ENCODE data around the gene PYGM.

Gene PYGM

GRCh38 chr11:64724863-64725532 is 34.8 kb downstream of the PYGM start:
- H3K4me3 ChIP-seq (ENCODE audit: low read depth, low read length): no peak overlapping the region
- in situ Hi-C loops (cut with HindIII; ENCODE audit: low sequenced_read_pairs): no loop called here
- no peak for TF ChIP-seq CTCF (IDR thresholded peaks at IDR 0.05; ENCODE audit: low read depth, low read length)
- no peak for DNase-seq (ENCODE audit: low read depth, low spot score)

DNA sequence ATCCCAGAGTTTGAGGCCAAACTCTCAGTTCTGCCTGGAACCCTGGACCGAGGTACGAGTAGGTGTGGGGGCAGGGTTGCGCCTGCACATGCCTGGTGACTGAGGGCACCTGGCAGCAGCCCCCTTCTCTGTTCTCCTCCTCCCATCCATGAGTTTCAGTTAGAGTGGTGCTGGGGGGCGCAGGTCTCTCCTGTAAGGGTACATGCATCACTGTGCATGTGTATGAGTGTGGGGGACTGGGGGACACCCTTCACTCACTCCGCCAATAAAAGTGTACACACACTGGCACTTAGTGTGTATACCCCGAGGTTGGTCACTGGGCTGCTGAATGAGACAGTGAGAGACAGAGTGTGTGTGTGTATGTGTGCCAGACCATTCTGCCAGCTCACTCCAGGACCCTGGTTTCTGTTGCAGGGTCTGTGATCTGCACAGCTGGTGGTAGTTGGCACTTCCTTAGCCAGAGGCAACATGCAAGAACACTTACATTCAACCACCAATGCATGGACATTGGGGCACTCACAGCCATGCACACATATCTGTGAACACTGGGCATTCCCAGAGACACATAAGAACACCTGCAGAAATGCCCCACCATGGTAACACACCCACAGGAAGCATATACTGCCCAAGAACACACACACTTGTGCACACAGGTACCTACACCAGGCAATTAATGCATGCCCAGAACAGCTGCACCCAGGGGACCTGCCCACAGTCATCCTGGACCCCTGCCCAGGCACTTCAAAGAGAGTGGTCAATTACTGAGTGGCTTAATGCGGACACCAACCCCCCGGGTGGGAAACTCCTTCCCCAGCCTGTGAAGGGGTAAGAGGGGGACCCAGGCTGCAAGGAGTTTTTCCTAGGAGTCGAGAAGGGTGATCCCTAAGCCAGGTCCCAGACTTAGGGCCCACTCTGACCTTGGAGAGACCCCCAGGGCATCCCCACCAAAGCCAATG is 35.6 kb downstream of the PYGM start:
- H3K4me3 ChIP-seq (ENCODE audit: low read depth, low read length): no peak overlapping the region
- no peak for TF ChIP-seq CTCF (IDR thresholded peaks at IDR 0.05; ENCODE audit: low read depth, low read length)
- DNase-seq (ENCODE audit: low read depth, low spot score): no peak
- in situ Hi-C loops (cut with HindIII; ENCODE audit: low sequenced_read_pairs): no loop called here

- TF ChIP-seq CTCF (IDR thresholded peaks at IDR 0.05; ENCODE audit: low read depth, low read length): peak; percentile 97
- H3K4me3 ChIP-seq (ENCODE audit: low read depth, low read length): peak within 1 kb of the TSS; percentile 53
- peak; percentile 81 for DNase-seq (ENCODE audit: low read depth, low spot score)
- in situ Hi-C loops (cut with HindIII; ENCODE audit: low sequenced_read_pairs): no loop called here
Observed at GRCh38 chr11:64723117-64723906, 36.5 kb downstream of the PYGM start, which contains the start of gene NRXN2. NRXN2 (minus strand) TSS chr11:64723197; CDS start chr11:64713699, 9,498 bp downstream.

DNA sequence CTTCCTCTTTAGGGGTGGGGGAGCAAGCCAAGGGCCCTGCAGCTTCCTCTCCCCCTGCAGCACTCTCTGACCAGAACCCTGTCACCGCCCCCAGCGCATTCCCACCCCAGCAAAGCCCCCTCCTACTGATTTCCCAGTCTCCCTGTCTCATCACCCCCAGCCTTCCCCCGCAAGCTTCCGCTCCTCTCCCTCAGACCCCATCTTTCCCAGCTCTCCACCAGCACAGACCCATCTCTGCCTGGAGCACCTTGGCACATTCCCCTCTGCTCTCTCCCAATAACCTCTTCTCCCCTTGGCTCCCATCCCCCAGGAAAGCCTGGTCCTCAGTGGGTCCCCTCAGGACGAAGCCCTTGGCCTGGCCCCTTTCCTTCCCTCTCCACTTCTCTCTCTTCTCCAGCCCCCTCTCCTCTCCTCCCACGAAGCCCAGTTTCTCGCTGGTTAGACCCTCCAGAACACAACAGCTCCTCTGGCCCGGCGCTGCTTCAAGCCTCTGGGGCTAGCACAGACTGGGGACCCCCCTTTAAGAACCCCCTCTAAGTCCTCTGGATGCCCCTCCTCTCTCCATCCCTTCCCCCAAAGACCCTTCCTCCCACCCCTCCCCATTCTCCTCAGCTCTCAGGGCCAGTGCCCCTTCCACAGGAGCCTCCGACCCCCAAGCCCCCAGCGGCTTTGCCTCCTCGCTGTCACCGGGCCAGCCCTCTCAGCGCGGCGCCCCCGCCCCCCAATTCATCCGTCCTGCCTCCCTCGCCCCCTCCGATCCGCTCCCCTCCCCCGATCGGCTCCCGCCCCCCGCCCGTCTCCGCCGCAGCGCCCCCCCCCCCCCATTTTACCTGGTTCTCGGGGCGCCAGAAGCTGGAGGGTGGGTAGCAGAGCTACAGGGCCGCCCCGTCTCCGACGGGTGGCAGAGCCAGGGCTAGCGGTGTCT is 37.4 kb downstream of the PYGM start:
- in situ Hi-C loops (cut with HindIII; ENCODE audit: low sequenced_read_pairs): no loop called here

DNA sequence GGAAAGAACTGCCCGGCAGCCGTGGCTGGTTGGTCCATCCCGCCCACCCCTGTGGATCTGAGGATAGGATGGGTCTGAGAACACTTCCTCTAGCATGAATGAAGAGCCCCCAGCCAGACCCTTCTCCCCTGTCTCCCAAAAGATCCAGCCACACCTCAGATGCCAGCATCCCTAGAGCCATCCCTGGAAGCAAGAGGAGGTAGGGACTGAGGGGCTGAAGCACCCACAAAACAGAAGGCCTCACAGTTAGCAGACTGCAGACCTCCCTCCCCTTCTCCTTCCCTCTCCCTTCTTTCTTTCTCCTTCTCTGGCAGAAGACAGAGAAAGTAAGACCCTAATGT is 38.4 kb downstream of the PYGM start:
- no peak for DNase-seq (ENCODE audit: low read depth, low spot score)
- no peak for TF ChIP-seq CTCF (IDR thresholded peaks at IDR 0.05; ENCODE audit: low read depth, low read length)
- in situ Hi-C loops (cut with HindIII; ENCODE audit: low sequenced_read_pairs): no loop called here
- H3K4me3 ChIP-seq (ENCODE audit: low read depth, low read length): no peak overlapping the region

More for the DNA sequence above, 37.4 kb downstream of the PYGM start:
- no peak overlapping the region for H3K4me3 ChIP-seq (ENCODE audit: low read depth, low read length)
- no peak for TF ChIP-seq CTCF (IDR thresholded peaks at IDR 0.05; ENCODE audit: low read depth, low read length)
- no peak for DNase-seq (ENCODE audit: low read depth, low spot score)
